Erythroblast (primary cell): ENCODE results near the gene GJD2.

Experiments
- DNase-seq, 2 experiments: peaks; one replicate each; lab custom pipeline; 2025; lab: John Stamatoyannopoulos, UW
- GATA1 ChIP-seq: IDR thresholded peaks from 2 replicates; pipeline ENCODE4 v1.6.1; 2011; ENCODE audit warnings: low read depth, mild to moderate bottlenecking, control low read depth, low read length, moderate library complexity
- POLR2A ChIP-seq: IDR thresholded peaks from 2 replicates; pipeline ENCODE4 v1.6.1; 2011; ENCODE audit warnings: mild to moderate bottlenecking, low read length

GJD2 gene

DNA sequence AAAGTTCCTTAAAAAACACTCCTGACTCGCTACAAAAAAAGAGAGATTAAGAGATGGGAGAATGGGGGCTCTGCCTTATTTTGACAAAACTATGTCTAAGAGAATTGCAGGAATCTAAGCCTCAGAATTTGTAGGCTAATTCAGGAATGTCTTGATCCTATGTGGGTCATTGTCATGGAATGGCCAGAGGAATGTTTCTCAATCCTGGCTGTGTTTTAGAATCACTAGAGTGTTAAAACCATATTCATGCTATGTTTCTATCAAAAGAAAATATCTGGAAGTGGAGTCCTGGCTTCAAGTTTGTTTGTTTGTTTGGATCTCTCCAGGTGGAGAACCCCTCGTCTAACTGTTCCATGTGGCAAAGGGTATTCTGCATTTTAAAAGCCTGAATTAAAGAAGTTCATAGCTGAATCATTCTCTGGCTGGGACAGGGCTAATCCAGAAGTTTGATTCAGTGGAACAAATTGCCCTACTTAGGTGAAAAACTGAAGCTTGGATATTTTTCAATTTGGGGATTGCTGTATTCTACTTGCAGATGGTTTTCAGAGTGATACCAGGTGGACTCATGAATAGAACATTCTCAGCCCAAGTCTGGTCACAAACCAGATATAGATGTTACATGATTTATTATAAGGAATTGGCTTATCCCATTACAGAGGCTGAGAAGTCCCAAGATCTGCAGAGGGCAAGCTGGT lies 28.2 kb downstream of the GJD2 start:
- TF ChIP-seq POLR2A (no peak), GATA1 (no peak)
- no peak for DNase-seq

DNA sequence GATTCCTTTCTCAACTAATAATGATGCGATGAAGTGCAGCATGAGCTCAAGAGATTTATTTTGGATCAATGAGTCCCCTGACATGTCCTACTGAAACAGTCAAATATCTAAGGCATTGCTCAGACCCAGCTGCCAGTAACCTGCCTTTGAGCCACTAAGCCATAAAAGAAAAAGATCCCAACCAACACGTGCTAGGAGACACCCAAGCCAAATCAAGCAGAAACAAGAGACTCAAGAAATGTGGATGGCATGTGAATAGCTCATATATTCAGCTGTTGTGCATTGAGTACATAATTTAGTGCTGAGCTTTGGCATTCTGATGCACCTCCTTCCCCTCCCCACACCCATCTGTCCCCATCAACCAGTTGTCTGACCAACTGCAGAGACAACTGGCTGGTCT lies 29.2 kb downstream of the GJD2 start:
- no peak for DNase-seq
- no peak for TF ChIP-seq POLR2A
- TF ChIP-seq GATA1: no peak

GRCh38 chr15:34724481-34724880 lies 30.3 kb downstream of the GJD2 start:
- TF ChIP-seq POLR2A (no peak), GATA1 (no peak)
- no peak for DNase-seq

- TF ChIP-seq POLR2A: no peak
- TF ChIP-seq GATA1: no peak
- no peak for DNase-seq
Observed at GRCh38 chr15:34722439-34722836, 32.4 kb downstream of the GJD2 start.

GRCh38 chr15:34721802-34722438 lies 32.9 kb downstream of the GJD2 start:
- DNase-seq: no peak
- TF ChIP-seq POLR2A (no peak), GATA1 (no peak)

GRCh38 chr15:34721157-34721801 lies 33.5 kb downstream of the GJD2 start:
- DNase-seq: no peak
- no peak for TF ChIP-seq POLR2A
- no peak for TF ChIP-seq GATA1

DNA sequence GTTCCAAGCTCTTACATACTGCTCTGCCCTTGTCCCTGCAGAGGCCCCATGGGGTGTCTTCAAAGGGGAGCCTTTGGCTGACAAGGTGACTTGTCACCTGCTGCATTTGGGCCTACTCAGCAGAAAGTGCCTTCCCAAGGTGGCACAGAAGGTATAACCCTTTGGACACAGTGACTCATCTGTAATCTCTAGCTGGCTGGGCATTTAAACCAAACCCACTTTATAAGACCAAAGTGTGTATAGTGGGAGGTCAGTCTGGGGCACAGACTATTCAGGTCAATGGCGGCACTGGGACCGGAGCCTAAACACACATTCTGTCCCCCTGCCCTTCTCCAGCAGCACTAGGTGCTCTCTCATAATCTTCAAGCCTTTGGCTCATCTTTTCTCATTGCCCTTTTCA lies 35.1 kb downstream of the GJD2 start:
- TF ChIP-seq POLR2A (no peak), GATA1 (no peak)
- DNase-seq: no peak

DNA sequence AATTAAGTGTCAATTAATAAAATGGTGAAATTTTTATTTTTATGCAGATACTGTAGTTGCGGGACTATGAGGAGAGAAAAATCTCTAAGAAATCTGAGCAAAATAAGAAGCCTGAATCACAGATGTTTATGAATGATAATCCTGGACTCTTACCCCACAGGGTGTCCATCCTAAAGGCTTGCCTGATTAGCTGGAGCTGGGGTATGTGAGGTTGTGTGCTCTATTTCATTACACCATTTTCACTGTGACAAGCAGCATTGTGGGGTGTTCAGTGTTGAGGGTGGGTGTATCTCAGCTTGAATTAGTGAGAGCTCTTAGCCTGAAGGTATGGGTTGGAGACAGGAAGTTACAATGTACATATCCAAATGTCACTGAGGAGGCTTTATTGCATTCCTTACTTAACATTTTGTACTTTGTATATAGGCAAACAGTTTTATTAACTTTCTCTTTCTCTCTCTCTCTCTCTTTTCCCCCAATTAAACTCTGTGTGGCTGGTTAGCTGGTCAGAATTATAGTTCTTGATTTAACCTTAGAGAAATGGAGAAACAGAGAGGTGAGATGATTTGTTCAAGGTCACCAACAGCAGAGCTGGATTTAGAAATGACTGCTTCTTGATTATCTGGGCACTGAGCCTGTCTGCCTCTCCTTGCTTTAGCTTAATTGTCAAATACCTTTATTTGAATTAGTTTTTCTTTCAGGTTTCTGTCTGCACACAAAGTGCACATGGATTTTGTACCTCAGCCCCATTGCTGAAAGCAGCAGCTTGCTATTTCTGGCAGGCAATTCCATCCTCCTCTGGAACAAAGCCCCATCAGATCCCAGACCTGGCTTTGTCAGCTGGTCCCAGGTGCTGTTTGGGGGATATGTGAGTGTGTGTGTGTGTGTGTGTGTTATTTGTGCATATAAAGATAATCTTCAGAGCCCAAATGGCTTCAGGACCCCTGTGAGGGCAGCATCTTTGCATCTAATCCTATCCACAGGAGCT lies 35.8 kb downstream of the GJD2 start:
- TF ChIP-seq POLR2A (no peak), GATA1 (no peak)
- DNase-seq: no peak

DNA sequence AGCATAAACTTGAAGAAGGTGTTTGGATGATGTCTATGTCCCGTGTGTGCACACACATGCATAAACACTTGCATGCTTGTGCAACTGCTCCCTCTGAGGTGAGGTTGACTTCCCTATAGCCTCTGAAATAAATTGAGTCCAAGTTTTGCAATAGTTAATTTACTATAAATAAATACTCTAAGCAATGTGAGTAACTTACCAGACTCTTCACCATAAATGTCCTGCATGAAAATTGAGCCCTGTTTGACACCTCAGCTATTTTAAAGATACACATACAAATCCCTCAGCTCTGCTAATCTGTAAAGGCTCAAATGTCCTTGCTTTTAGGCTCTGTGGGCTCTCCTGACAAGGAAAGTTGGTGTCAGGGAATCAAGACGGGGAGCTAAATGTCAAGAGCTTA lies 37.1 kb downstream of the GJD2 start:
- TF ChIP-seq GATA1: no peak
- TF ChIP-seq POLR2A: no peak
- DNase-seq: no peak

DNA sequence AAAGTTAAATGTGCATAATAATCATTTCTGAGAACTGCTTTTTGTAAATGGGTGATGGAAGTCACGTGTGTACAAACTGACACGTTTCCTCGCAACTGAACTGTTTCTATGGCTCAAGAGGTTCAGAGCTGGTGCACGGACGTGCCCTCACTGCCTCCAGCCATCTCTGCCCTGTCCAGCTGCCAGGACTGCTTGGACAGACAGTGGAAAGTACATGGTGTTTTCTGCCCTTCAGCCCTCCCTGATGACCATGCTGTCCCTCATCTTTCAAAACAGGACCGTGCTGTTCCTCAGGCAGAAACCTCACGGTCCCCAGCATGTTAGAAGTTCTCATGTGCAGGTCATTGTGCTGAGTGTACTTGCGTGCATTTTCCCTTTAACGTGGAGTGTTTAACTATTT lies 38.7 kb downstream of the GJD2 start:
- DNase-seq: no peak
- TF ChIP-seq POLR2A (no peak), GATA1 (no peak)

- DNase-seq: no peak
- TF ChIP-seq POLR2A (no peak), GATA1 (no peak)
Observed at GRCh38 chr15:34714476-34715121, 40.2 kb downstream of the GJD2 start.

- TF ChIP-seq POLR2A: no peak
- TF ChIP-seq GATA1: no peak
- DNase-seq: no peak
Observed at GRCh38 chr15:34713635-34714034, 41.2 kb downstream of the GJD2 start.

- no peak for TF ChIP-seq GATA1
- DNase-seq: no peak
Observed at GRCh38 chr15:34709866-34710265, 44.9 kb downstream of the GJD2 start.
